ENCODE data around the gene SETD2. TPM values are rescaled to one million over a fixed set of nuclear protein-coding genes. Genes with fewer than 3 reads are reported as not detected.

The SETD2 gene
- total and polyA plus RNA-seq, 2 of the 8 experiments (the other 6 are each of a cell fraction or from before 2014, with no cell fraction given), result 15.7 to 46.3 TPM

DNA sequence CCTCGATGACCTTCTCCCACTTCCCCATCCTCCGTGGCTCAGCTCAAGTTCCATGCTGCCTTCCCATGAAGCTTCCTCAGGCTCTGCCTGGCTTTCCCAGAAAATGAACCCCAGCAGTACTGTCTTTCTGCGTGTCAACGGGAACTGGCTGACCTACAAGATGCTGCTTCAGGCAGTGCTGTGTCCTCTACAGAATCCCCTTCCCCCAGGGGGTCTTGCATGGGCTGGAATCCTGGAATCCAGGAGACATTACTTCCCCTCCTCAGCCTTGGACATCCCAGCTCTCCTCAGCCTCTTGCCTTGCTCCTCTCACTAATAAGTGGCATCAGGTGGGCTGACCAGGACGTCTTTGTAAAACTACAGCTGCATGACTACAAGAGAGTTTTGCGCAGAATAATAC, 192.8 kb downstream of the SETD2 start (continued):
- TF ChIP-seq NANOG (IDR thresholded peaks at IDR 0.05; ENCODE audit: insufficient read depth, low read depth, low read length, poor library complexity, severe bottlenecking), result no peak
- TF ChIP-seq FOSL1 (IDR thresholded peaks at IDR 0.05; ENCODE audit: insufficient read depth, low read depth, low read length), result no peak
- TF ChIP-seq, protein P1, sequence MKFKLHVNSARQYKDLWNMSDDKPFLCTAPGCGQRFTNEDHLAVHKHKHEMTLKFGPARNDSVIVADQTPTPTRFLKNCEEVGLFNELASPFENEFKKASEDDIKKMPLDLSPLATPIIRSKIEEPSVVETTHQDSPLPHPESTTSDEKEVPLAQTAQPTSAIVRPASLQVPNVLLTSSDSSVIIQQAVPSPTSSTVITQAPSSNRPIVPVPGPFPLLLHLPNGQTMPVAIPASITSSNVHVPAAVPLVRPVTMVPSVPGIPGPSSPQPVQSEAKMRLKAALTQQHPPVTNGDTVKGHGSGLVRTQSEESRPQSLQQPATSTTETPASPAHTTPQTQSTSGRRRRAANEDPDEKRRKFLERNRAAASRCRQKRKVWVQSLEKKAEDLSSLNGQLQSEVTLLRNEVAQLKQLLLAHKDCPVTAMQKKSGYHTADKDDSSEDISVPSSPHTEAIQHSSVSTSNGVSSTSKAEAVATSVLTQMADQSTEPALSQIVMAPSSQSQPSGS (IDR thresholded peaks at IDR 0.05; ENCODE audit: low read length), result no peak
- TF ChIP-seq KDM5A (IDR thresholded peaks at IDR 0.05; ENCODE audit: low read length), result no peak

Data from H1 (cell line).